Left lung (tissue), 10 donors: ENCODE results near the gene KRTAP10-12. TPM values are rescaled to one million over a fixed set of nuclear protein-coding genes. Genes with fewer than 3 reads are reported as not detected.
A peak's percentile ranks its signal among the peaks of the same experiment; 100 is the strongest.

Experiments used
- ATAC-seq: fragments of 200-7000 bp; cut with Tn5 transposase; one replicate; pipeline ENCODE4 v1.9.1; 2020; ENCODE audit warnings: moderate library complexity
- DNase-seq, 4 donors: peaks; one replicate each; pipeline ENCODE4 v3.0.0-alpha.2; 2013 to 2020
- H3K27ac ChIP-seq, 2 donors: fragments of 200-600 bp; sonication (generic) in 1 of 2; one replicate each; pipeline versions ENCODE4 v1.5.0 to v1.8.0; 2020 to 2021
- H3K27me3 ChIP-seq, 2 donors: fragments of 200-600 bp; sonication (generic) in 1 of 2; one replicate each; pipeline versions ENCODE4 v1.5.0 to v1.8.0; 2020 to 2021
- H3K36me3 ChIP-seq, 2 donors: fragments of 200-600 bp; sonication (generic) in 1 of 2; one replicate each; pipeline versions ENCODE4 v1.5.0 to v1.8.0; 2020 to 2021
- H3K4me1 ChIP-seq, 2 donors: fragments of 200-600 bp; one replicate each; pipeline ENCODE4 v1.8.0; 2021
- H3K4me3 ChIP-seq, 2 donors: fragments of 200-600 bp; sonication (generic) in 1 of 2; one replicate each; pipeline versions ENCODE4 v1.5.0 to v1.8.0; 2020 to 2021; ENCODE audit warnings: mild to moderate bottlenecking in 1 of 2
- H3K9me3 ChIP-seq, 2 donors: fragments of 200-600 bp; sonication (generic) in 1 of 2; one replicate each; pipeline versions ENCODE4 v1.5.0 to v1.8.0; 2020 to 2021
- intact Hi-C, 2 donors: fragments of 100-400 bp; cut with DNase I; formaldehyde crosslinking; loops; one replicate each; pipeline versions ENCODE4 v1.11.2 to v1.14.2; 2022
- polyA plus RNA-seq, 6 donors: library from polyadenylated mRNA; unstranded; fragments of 120-200 nt; gene quantifications; one replicate each; pipeline ENCODE4 v1.2.1, GENCODE V29; 2013; ENCODE audit not compliant: insufficient read length in 6 of 6
- total RNA-seq, 2 donors: library from RNA; stranded (reverse); fragmentation: NEBNext Ultra II Directional; extraction: Animal tissue kit (Norgen Biotek cat#: 25700); gene quantifications; one replicate each; pipeline ENCODE4 v1.2.1, GENCODE V29; 2021
- TF ChIP-seq, protein P1 (sequence below), 2 donors: fragments of 200-600 bp; sonication (generic) in 1 of 2; IDR thresholded peaks; one replicate each; pipeline versions ENCODE4 v1.5.0 to v1.8.0; 2021; ENCODE audit warnings: antibody characterized with exemption in 2 of 2
- donor health status: DM: no; HTN: yes; CAD: no.
- donor health status: DM: no; HTN: no; CAD: no.

The KRTAP10-12 gene
- total and polyA plus RNA-seq, 8 donors: not detected

DNA sequence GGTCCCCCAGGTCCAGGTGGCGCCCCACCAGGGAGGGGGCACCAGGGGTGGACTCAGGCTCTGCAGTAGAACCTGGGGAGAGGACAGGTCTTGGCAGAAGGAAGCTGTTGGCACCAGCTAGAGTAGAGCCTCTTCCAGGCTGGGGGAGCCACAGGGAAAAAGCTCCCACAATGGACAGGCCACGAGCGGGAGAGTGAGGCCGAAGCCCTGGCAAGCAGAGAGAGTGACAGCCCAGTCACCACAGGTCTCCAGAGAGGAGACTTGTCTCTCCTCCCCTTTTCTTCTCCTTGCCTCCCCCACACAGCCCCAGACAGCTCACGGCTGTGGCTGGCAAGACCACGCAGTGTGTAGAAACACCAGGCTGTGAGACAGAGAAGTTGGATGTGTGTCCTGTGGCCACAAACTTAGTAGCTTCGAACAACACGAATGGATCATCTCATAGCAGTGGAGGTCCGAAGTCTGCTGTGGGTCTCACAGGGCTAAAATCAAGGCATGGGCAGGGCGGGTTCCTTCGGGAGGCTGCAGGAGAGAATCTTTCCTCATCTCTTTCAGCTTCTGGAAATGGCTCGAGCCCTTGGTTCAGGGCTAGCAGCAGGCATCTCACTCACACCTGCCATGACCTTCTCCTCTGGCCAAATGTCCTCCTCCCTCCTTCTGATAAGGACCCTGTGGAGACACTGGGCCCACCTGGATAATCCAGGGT, 45.8 kb upstream of the KRTAP10-12 start:
- no peak for DNase-seq
- no peak for ATAC-seq
- Histone ChIP-seq H3K4me3 (no peak overlapping the region), H3K27ac (no peak overlapping the region), H3K27me3 (peaks cover 0 to 51% of the 10 kb centered on the region in 2 donors), H3K4me1 (no peaks in the 10 kb centered on the region), H3K36me3 (no peaks in the 10 kb centered on the region), H3K9me3 (no peaks in the 10 kb centered on the region)
- intact Hi-C loops: no loop called here
- TF ChIP-seq, protein P1, sequence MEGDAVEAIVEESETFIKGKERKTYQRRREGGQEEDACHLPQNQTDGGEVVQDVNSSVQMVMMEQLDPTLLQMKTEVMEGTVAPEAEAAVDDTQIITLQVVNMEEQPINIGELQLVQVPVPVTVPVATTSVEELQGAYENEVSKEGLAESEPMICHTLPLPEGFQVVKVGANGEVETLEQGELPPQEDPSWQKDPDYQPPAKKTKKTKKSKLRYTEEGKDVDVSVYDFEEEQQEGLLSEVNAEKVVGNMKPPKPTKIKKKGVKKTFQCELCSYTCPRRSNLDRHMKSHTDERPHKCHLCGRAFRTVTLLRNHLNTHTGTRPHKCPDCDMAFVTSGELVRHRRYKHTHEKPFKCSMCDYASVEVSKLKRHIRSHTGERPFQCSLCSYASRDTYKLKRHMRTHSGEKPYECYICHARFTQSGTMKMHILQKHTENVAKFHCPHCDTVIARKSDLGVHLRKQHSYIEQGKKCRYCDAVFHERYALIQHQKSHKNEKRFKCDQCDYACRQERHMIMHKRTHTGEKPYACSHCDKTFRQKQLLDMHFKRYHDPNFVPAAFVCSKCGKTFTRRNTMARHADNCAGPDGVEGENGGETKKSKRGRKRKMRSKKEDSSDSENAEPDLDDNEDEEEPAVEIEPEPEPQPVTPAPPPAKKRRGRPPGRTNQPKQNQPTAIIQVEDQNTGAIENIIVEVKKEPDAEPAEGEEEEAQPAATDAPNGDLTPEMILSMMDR (IDR thresholded peaks at IDR 0.05): no peak

DNA sequence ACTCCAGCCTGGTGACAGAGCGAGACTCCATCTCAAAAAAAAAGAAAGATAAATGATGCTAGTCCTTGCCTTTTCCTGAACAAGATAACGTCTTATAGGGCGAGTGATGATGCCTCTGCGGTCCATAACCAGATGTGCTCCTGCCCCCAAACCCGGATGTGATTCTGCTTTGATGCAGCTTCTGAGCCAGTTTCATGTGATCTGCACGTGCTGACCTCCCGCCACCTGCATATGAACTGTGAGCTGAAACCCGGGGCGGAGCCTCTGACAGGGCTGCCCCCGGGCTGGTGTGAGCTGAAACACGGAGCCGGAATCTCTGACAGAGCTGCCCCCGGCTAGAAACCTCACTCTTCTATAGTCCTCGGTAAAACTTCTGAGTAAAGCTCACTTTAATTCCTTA, 43.8 kb upstream of the KRTAP10-12 start:
- intact Hi-C loops: no loop called here
- TF ChIP-seq, protein P1 (IDR thresholded peaks at IDR 0.05): no peak
- Histone ChIP-seq H3K4me1 (no peaks in the 10 kb centered on the region), H3K36me3 (no peaks in the 10 kb centered on the region), H3K27me3 (peaks cover 0 to 38% of the 10 kb centered on the region in 2 donors), H3K4me3 (no peak overlapping the region), H3K9me3 (peaks cover 0 to 7% of the 10 kb centered on the region in 2 donors), H3K27ac (no peak overlapping the region)
- DNase-seq: peak in 1 of 4 donors; percentile 45
- ATAC-seq: no peak

DNA sequence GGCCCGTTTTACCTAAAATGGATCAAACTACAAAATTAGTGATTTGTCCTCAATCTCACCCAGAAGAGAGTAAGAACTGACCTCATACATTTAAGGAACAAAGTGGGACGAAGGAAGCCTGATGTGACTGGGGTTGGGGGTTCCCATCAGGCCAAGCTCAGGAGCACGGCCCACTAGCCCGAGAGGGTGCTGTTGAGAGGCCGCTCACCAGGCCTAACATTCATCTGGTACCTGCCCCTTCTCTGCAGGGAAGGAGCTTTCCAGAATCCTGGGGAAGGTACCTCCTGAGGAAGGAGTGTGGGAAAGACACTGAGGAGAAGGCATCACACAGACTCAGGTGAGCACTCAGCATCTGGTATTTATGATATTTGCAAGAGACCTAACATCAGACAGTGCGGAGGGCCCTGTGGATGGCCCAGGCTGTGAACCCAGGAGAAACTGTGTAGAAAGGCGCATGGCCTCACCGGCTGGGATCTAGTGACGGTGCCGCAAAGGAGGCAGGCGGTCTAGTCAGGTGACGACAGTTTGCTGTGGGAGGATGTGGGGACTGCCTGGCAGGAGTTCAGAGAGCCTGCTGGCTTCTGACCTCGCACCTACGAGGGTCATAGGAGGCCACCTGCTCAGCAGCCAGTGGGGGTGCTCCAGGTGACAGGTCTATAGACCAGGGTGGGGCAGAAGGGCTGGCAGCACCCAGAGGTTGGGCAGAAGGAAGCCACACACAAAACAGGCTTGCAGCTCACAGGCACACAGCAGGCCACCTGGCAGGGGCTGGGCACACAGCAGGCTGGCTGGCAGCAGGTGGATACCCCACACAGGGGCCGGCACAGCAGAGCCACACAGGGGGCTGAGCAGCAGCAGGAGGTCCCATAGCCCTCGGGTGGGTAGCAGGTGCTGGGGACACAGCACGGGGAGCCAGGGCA, 43.1 kb upstream of the KRTAP10-12 start:
- TF ChIP-seq, protein P1 (IDR thresholded peaks at IDR 0.05): no peak
- Histone ChIP-seq H3K36me3 (no peaks in the 10 kb centered on the region), H3K4me3 (no peak overlapping the region), H3K4me1 (no peaks in the 10 kb centered on the region), H3K9me3 (peaks cover 0 to 7% of the 10 kb centered on the region in 2 donors), H3K27me3 (peaks cover 0 to 38% of the 10 kb centered on the region in 2 donors), H3K27ac (no peak overlapping the region)
- ATAC-seq: no peak
- peak in 1 of 4 donors; percentile 54 for DNase-seq
- intact Hi-C loops: no loop called here

DNA sequence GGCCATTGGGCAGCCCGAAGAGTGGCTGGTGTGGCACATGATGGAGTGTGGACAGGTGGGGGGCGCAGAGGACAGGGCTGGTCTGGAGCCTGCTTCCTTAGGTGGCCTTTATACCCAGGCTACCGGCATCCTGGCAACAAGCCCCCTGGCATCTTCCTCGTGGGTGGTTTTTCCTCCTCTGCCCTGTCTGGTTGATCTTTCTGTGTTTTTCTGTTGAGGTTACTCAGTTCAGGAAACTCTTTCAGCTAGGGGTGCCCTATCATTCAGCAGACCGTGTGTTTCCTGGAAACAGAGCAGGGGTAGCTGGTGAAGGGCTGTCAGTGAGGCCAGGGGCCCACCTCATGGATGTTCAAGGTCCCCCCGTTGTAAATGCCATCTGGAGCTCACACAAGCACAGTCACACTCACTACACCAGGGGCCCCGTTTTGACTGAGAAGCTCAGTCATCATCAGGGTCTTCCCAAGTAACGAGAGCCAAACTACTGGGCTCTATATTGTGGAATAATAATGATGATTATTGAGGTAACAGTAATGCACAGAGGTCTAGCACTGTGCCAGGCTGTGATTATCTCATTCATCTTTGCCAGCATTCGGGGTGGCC, 42.3 kb upstream of the KRTAP10-12 start, which contains the start of gene KRTAP12-4:
TSS of gene KRTAP12-4 (minus strand) at position 84 of the 600 bp plus-strand sequence. CDS start at position 39, 45 bp downstream.
- peaks cover 0 to 33% of the 10 kb centered on the region in 2 donors for H3K27me3 ChIP-seq
- ATAC-seq (no peak), DNase-seq (no peak)
- no peaks in the 10 kb centered on the region for H3K36me3 ChIP-seq
- no peak within 1 kb of the TSS for H3K4me3 ChIP-seq
- H3K4me1 ChIP-seq: no peaks in the 10 kb centered on the region
- intact Hi-C loops: no loop called here
- peaks cover 0 to 7% of the 10 kb centered on the region in 2 donors for H3K9me3 ChIP-seq
- TF ChIP-seq, protein P1 (IDR thresholded peaks at IDR 0.05): no peak
- no peak within 1 kb of the TSS for H3K27ac ChIP-seq
